Hepatocyte (in vitro differentiated cells): Measurements from ENCODE around the gene COG6. TPM values are rescaled to one million over a fixed set of nuclear protein-coding genes. Genes with fewer than 3 reads are reported as not detected.

ENCODE experiments used
- DNase-seq: peaks from one replicate; pipeline ENCODE4 v3.0.0-alpha.2; 2016; ENCODE audit warnings: low spot score
- H2AFZ ChIP-seq: fragments of 200-600 bp; sonication (generic); 2 replicates; pipeline ENCODE4 v1.6.0; 2016; ENCODE audit warnings: antibody characterized with exemption, mild to moderate bottlenecking
- H3K27ac ChIP-seq: fragments of 200-600 bp; sonication (generic); 2 replicates; pipeline ENCODE4 v1.5.1; 2016; ENCODE audit warnings: mild to moderate bottlenecking
- H3K27me3 ChIP-seq: fragments of 200-600 bp; sonication (generic); 2 replicates; pipeline ENCODE4 v1.6.1; 2016
- H3K36me3 ChIP-seq: fragments of 200-600 bp; sonication (generic); replicated peaks from 2 replicates; pipeline ENCODE4 v1.5.1; 2016; ENCODE audit warnings: low read depth; ENCODE audit not compliant: insufficient read depth
- H3K4me1 ChIP-seq: fragments of 200-600 bp; sonication (generic); 2 replicates; pipeline ENCODE4 v1.5.1; 2016; ENCODE audit warnings: mild to moderate bottlenecking, moderate library complexity; ENCODE audit not compliant: insufficient read depth
- H3K4me2 ChIP-seq: fragments of 200-600 bp; sonication (generic); 2 replicates; pipeline ENCODE4 v1.6.0; 2016
- H3K4me3 ChIP-seq: fragments of 200-600 bp; sonication (generic); 2 replicates; pipeline ENCODE4 v1.5.1; 2016; ENCODE audit warnings: mild to moderate bottlenecking
- H3K79me2 ChIP-seq: fragments of 200-600 bp; sonication (generic); 2 replicates; pipeline ENCODE4 v1.6.0; 2017; ENCODE audit warnings: mild to moderate bottlenecking
- H3K9me2 ChIP-seq: fragments of 200-600 bp; sonication (generic); replicated peaks from 2 replicates; pipeline ENCODE4 v1.6.0; 2017; ENCODE audit warnings: mild to moderate bottlenecking; ENCODE audit not compliant: insufficient read depth
- H3K9me3 ChIP-seq: fragments of 200-600 bp; sonication (generic); 2 replicates; pipeline ENCODE4 v1.5.1; 2016; ENCODE audit warnings: low read depth, mild to moderate bottlenecking
- H4K20me1 ChIP-seq: fragments of 200-600 bp; sonication (generic); 2 replicates; pipeline ENCODE4 v1.6.0; 2016; ENCODE audit warnings: mild to moderate bottlenecking; ENCODE audit not compliant: insufficient read depth, poor library complexity, severe bottlenecking
- EZH2 ChIP-seq: fragments of 200-600 bp; sonication (generic); IDR thresholded peaks from 2 replicates; pipeline ENCODE4 v1.6.1; 2016; ENCODE audit warnings: antibody characterized with exemption, mild to moderate bottlenecking, borderline replicate concordance
- EZH2phosphoT487 ChIP-seq: fragments of 200-600 bp; sonication (generic); IDR thresholded peaks from one replicate; pipeline ENCODE4 v1.6.1; 2018; ENCODE audit warnings: antibody characterized with exemption, mild to moderate bottlenecking, low read depth, moderate library complexity; ENCODE audit not compliant: unreplicated experiment, severe bottlenecking
- WGBS: methylation state at CpG from one replicate; pipeline ENCODE4 v1.1.6; 2016; ENCODE audit warnings: low lambda C conversion rate; ENCODE audit errors: missing lambda C conversion rate; 5-methylcytosine and 5-hydroxymethylcytosine counted together
- polyA plus RNA-seq: library from polyadenylated mRNA; unstranded; fragments of >200 nt; fragmentation: Nextera tagmentation; extraction: Ambion mirVana; gene quantifications from 2 replicates; pipeline ENCODE4 v1.2.1, GENCODE V29; 2016
- total RNA-seq: library from RNA; depleted of rRNA; stranded (reverse); fragments of >200 nt; gene quantifications from 2 replicates; pipeline ENCODE4 v1.2.3, GENCODE V29; 2014
- TF ChIP-seq, protein P1 (sequence below): fragments of 200-600 bp; sonication (generic); IDR thresholded peaks from 2 replicates; pipeline ENCODE4 v1.5.1; 2016; ENCODE audit warnings: antibody characterized with exemption, mild to moderate bottlenecking; ENCODE audit not compliant: poor library complexity

COG6 gene
- total and polyA plus RNA-seq, 2 experiments from 2014 or later = 25.3 to 37.3 TPM

- Histone ChIP-seq H3K4me1 (no peaks in the 10 kb centered on the region), H3K36me3 (no peaks in the 10 kb centered on the region), H4K20me1 (no peaks in the 10 kb centered on the region), H3K9me3 (no peaks in the 10 kb centered on the region), H3K4me3 (no peak overlapping the region), H3K9me2 (no peaks in the 10 kb centered on the region), H3K79me2 (no peaks in the 10 kb centered on the region), H3K27ac (no peak overlapping the region), H3K4me2 (no peak overlapping the region), H3K27me3 (no peaks in the 10 kb centered on the region), H2AFZ (no peak overlapping the region)
- TF ChIP-seq, protein P1, sequence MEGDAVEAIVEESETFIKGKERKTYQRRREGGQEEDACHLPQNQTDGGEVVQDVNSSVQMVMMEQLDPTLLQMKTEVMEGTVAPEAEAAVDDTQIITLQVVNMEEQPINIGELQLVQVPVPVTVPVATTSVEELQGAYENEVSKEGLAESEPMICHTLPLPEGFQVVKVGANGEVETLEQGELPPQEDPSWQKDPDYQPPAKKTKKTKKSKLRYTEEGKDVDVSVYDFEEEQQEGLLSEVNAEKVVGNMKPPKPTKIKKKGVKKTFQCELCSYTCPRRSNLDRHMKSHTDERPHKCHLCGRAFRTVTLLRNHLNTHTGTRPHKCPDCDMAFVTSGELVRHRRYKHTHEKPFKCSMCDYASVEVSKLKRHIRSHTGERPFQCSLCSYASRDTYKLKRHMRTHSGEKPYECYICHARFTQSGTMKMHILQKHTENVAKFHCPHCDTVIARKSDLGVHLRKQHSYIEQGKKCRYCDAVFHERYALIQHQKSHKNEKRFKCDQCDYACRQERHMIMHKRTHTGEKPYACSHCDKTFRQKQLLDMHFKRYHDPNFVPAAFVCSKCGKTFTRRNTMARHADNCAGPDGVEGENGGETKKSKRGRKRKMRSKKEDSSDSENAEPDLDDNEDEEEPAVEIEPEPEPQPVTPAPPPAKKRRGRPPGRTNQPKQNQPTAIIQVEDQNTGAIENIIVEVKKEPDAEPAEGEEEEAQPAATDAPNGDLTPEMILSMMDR = no peak
- TF ChIP-seq EZH2 (no peak), EZH2phosphoT487 (no peak)
- DNase-seq = no peak
Observed at GRCh38 chr13:39699274-39699673, 43.8 kb downstream of the COG6 start.

DNA sequence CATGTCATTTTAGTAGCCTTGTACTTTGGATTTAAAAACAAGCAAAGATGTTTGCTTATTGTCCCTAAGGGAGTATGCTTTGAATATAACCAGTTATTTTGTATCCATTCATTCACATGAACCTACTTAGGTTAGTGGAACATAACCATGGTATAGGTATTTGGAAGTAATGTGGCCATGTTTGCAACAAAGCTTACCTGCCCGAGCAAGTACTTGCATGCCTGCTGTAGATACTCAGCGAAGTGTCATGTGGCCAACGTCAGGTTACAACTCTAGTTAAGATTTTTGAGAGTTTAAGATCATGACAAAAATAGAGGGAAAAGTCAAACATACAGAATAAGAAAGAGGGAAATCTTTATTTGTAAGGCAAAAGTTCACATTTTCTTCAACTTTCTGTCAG, 57.2 kb downstream of the COG6 start:
- H3K27ac ChIP-seq = no peak overlapping the region
- H3K4me1 ChIP-seq = no peaks in the 10 kb centered on the region
- WGBS = 97% methylated on average over 3 of the region's 3 CpGs
- no peak overlapping the region for H3K4me3 ChIP-seq
- no peaks in the 10 kb centered on the region for H4K20me1 ChIP-seq
- no peaks in the 10 kb centered on the region for H3K36me3 ChIP-seq
- no peak overlapping the region for H3K4me2 ChIP-seq
- no peak for DNase-seq
- H3K9me2 ChIP-seq = no peaks in the 10 kb centered on the region
- no peaks in the 10 kb centered on the region for H3K79me2 ChIP-seq
- H2AFZ ChIP-seq = no peak overlapping the region
- TF ChIP-seq EZH2 (no peak), EZH2phosphoT487 (no peak)
- TF ChIP-seq, protein P1 = no peak
- H3K9me3 ChIP-seq = no peaks in the 10 kb centered on the region
- H3K27me3 ChIP-seq = no peaks in the 10 kb centered on the region

- TF ChIP-seq, protein P1 = no peak
- TF ChIP-seq EZH2 (no peak), EZH2phosphoT487 (no peak)
- WGBS = 84% methylated on average over 3 of the region's 3 CpGs
- no peaks in the 10 kb centered on the region for H4K20me1 ChIP-seq
Observed at GRCh38 chr13:39729156-39729555, 73.7 kb downstream of the COG6 start.

GRCh38 chr13:39734952-39735351, 79.5 kb downstream of the COG6 start:
- Histone ChIP-seq H3K9me2 (no peaks in the 10 kb centered on the region), H3K79me2 (no peaks in the 10 kb centered on the region), H3K27ac (no peak overlapping the region), H3K4me1 (no peaks in the 10 kb centered on the region), H4K20me1 (no peaks in the 10 kb centered on the region), H3K9me3 (no peaks in the 10 kb centered on the region), H3K36me3 (no peaks in the 10 kb centered on the region), H3K4me3 (no peak overlapping the region), H3K27me3 (no peaks in the 10 kb centered on the region), H2AFZ (no peak overlapping the region), H3K4me2 (no peak overlapping the region)
- TF ChIP-seq EZH2 (no peak), EZH2phosphoT487 (no peak)
- TF ChIP-seq, protein P1 = no peak
- DNase-seq = no peak

More at GRCh38 chr13:39729156-39729555, 73.7 kb downstream of the COG6 start:
- no peaks in the 10 kb centered on the region for H3K9me2 ChIP-seq
- no peaks in the 10 kb centered on the region for H3K9me3 ChIP-seq
- no peak overlapping the region for H3K4me3 ChIP-seq
- no peak for DNase-seq
- no peaks in the 10 kb centered on the region for H3K79me2 ChIP-seq
- H3K4me1 ChIP-seq = no peaks in the 10 kb centered on the region
- H3K27ac ChIP-seq = no peak overlapping the region
- H2AFZ ChIP-seq = no peak overlapping the region
- H3K4me2 ChIP-seq = no peak overlapping the region
- no peaks in the 10 kb centered on the region for H3K27me3 ChIP-seq
- no peaks in the 10 kb centered on the region for H3K36me3 ChIP-seq
